HepG2 (cell line): Measurements from ENCODE around the gene PRKAR2A. TPM values are rescaled to one million over a fixed set of nuclear protein-coding genes. Genes with fewer than 3 reads are reported as not detected.

ENCODE experiments used
- ESRRA ChIP-seq: sonication (generic); formaldehyde crosslinking; IDR thresholded peaks from 2 replicates; pipeline ENCODE4 v1.5.1; 2020; ENCODE audit warnings: mild to moderate bottlenecking, low read depth, missing genetic modification reagents
- FOXO1 ChIP-seq: sonication (generic); formaldehyde crosslinking; IDR thresholded peaks from 2 replicates; pipeline ENCODE4 v1.4.0; 2020; ENCODE audit warnings: missing genetic modification reagents
- GATAD2A ChIP-seq: IDR thresholded peaks from 2 replicates; pipeline ENCODE4 v1.6.1; 2016
- HNRNPH1 ChIP-seq: fragments of 200-400 bp; formaldehyde crosslinking; optimal IDR thresholded peaks from 2 replicates; pipeline ENCODE3; 2017; ENCODE audit warnings: mild to moderate bottlenecking, low read depth, low read length
- IRF2 ChIP-seq: IDR thresholded peaks from 2 replicates; pipeline ENCODE4 v1.6.1; 2018; ENCODE audit warnings: missing genetic modification reagents, missing compliant biosample characterization
- ISX ChIP-seq: sonication (generic); formaldehyde crosslinking; conservative IDR thresholded peaks from 2 replicates; pipeline ENCODE4 v1.5.0; 2020; ENCODE audit warnings: missing genetic modification reagents
- LCORL ChIP-seq, 2 experiments: fragments of 450-650 bp in 1 of 2; sonication (generic) in 1 of 2; formaldehyde crosslinking in 1 of 2; IDR thresholded peaks; 2 replicates each; pipeline versions ENCODE4 v1.5.0 to v1.6.1; 2017 to 2020; ENCODE audit warnings: antibody characterized with exemption in 1 of 2, missing genetic modification reagents in 1 of 2
- NAIF1 ChIP-seq: sonication (generic); formaldehyde crosslinking; IDR thresholded peaks from 2 replicates; pipeline ENCODE4 v1.5.0; 2020; ENCODE audit warnings: mild to moderate bottlenecking, missing genetic modification reagents, borderline replicate concordance
- NFIB ChIP-seq: sonication (generic); formaldehyde crosslinking; IDR thresholded peaks from 2 replicates; pipeline ENCODE4 v1.9.0; 2021; ENCODE audit warnings: missing genetic modification reagents, mild to moderate bottlenecking, borderline replicate concordance
- RARA ChIP-seq: IDR thresholded peaks from 2 replicates; pipeline ENCODE4 v1.6.1; 2016; ENCODE audit warnings: missing genetic modification reagents, missing compliant biosample characterization
- RARG ChIP-seq: sonication (generic); formaldehyde crosslinking; IDR thresholded peaks from 2 replicates; pipeline ENCODE4 v1.4.0; 2020; ENCODE audit warnings: low read depth, mild to moderate bottlenecking, missing genetic modification reagents
- XRCC5 ChIP-seq: fragments of 200-400 bp; formaldehyde crosslinking; optimal IDR thresholded peaks from 2 replicates; pipeline ENCODE3; 2017; ENCODE audit warnings: mild to moderate bottlenecking, low read length
- ZFP36L1 ChIP-seq: sonication (generic); formaldehyde crosslinking; IDR thresholded peaks from 2 replicates; pipeline ENCODE4 v1.8.0; 2022; ENCODE audit warnings: mild to moderate bottlenecking, missing genetic modification reagents, moderate library complexity
- ZFY ChIP-seq: sonication (generic); formaldehyde crosslinking; IDR thresholded peaks from 2 replicates; pipeline ENCODE4 v1.4.0; 2020; ENCODE audit warnings: missing genetic modification reagents
- ZNF160 ChIP-seq: sonication (generic); formaldehyde crosslinking; IDR thresholded peaks from 2 replicates; pipeline ENCODE4 v1.8.0; 2022; ENCODE audit warnings: mild to moderate bottlenecking, inconsistent platforms, missing genetic modification reagents
- ZNF260 ChIP-seq: sonication (generic); formaldehyde crosslinking; IDR thresholded peaks from 2 replicates; pipeline ENCODE4 v1.4.0; 2020; ENCODE audit warnings: missing genetic modification reagents, low read depth, mild to moderate bottlenecking, borderline replicate concordance
- ZNF768 ChIP-seq: sonication (generic); formaldehyde crosslinking; IDR thresholded peaks from 2 replicates; pipeline ENCODE4 v1.4.0; 2020; ENCODE audit warnings: missing genetic modification reagents
- polyA plus RNA-seq, 8 experiments: library from polyadenylated mRNA; depleted of rRNA in 3 of 8; stranded (reverse) in 7 of 8; unstranded in 1 of 8; fragments of >200 nt; fragmentation: Illumina TruSeq in 4 of 8; extraction: Trizol in 4 of 8; gene quantifications; 2 replicates each; pipeline versions ENCODE4 v1.2.1 to v1.2.3, GENCODE V29; 2011 to 2016; ENCODE audit warnings: low read depth in 4 of 8, missing spikeins in 1 of 8, mixed read lengths in 1 of 8; ENCODE audit not compliant: insufficient read depth in 1 of 8
- total RNA-seq, 5 experiments: library from RNA; depleted of rRNA; stranded (reverse); fragments of >200 nt; fragmentation: Illumina TruSeq; extraction: Trizol; gene quantifications; 2 replicates each; pipeline ENCODE4 v1.2.3, GENCODE V29; 2016; ENCODE audit warnings: low read depth in 1 of 5
- TF ChIP-seq, protein P1 (sequence below): sonication (generic); formaldehyde crosslinking; IDR thresholded peaks from 2 replicates; pipeline ENCODE4 v1.4.0; 2020; ENCODE audit warnings: missing genetic modification reagents, mild to moderate bottlenecking, borderline replicate concordance
- TF ChIP-seq, protein P2 (sequence below): sonication (generic); formaldehyde crosslinking; IDR thresholded peaks from 2 replicates; pipeline ENCODE4 v1.4.0; 2020; ENCODE audit warnings: low read depth, missing genetic modification reagents
- TF ChIP-seq, protein P3 (sequence below): sonication (generic); formaldehyde crosslinking; IDR thresholded peaks from 2 replicates; pipeline ENCODE4 v1.4.0; 2020; ENCODE audit warnings: missing genetic modification reagents, mild to moderate bottlenecking, borderline replicate concordance

PRKAR2A gene
- total and polyA plus RNA-seq, 2 of the 13 experiments (the other 11 are each of a cell fraction or from before 2014, with no cell fraction given) = 11.8 to 29.2 TPM

DNA sequence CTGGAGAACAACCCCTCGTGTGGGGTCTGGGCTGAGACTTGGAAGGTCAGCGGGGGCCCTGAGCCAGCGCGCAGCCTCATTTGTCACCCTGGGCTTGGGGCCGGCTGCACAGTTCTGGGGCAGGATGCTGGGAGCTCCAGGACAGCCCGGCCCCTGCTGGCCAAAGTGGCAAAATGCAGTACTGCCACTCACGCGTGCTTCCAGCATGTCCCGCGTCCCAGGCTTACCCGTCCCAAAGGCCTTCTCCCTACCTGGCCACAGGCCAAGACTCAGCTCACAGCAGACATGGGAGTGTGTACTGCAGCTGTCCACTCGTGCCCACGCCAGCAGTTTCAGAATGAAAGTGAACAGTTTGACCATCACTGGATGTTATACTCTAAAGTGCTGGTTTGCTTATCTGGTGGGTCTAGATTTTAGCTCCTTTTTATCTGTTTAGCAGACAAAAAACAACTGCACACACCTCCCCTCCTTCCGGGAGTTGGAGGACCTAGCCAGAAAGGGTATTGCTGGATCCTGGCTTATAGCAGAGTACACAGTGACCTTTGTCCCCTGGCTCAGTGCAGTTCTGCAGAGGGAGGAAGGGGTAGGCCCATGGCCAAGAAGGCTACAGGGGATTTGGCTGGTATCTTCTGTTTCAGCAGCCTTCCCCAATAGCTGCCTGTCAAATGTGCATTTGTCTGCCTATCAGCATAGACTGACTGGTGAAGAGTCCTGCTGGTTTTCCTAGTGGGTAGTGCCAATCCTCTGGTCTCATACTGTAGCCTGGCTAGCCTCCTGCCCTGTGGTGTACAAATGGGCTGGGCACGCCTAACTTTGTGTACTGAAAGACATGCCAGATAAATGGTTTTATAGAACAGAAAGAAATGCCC lies 107.5 kb downstream of the PRKAR2A start (continued):
- TF ChIP-seq IRF2 (CRISPR knock-in tag) = 0 out of 2 replicates have a peak, but pooled peaks have one; percentile 61
- TF ChIP-seq, protein P1, sequence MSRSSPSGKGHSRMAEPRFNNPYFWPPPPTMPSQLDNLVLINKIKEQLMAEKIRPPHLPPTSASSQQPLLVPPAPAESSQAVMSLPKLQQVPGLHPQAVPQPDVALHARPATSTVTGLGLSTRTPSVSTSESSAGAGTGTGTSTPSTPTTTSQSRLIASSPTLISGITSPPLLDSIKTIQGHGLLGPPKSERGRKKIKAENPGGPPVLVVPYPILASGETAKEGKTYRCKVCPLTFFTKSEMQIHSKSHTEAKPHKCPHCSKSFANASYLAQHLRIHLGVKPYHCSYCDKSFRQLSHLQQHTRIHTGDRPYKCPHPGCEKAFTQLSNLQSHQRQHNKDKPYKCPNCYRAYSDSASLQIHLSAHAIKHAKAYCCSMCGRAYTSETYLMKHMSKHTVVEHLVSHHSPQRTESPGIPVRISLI (CRISPR knock-in tag) = peak; percentile 83; the same call in 1 of the 2 replicates
- TF ChIP-seq ISX (CRISPR knock-in tag) = no peak
- TF ChIP-seq ZNF260 = no peak
- 0 out of 2 replicates have a peak, but pooled peaks have one; percentile 34 for TF ChIP-seq ZNF160
- TF ChIP-seq RARG (CRISPR knock-in tag) = no peak
- peak; percentile 78 for TF ChIP-seq ZFY (CRISPR knock-in tag)
- no peak for TF ChIP-seq NAIF1 (CRISPR knock-in tag)
- peak; percentile 58; the same call in 1 of the 2 replicates for TF ChIP-seq ZNF768 (CRISPR knock-in tag)
- peak; percentile 92 for TF ChIP-seq ZFP36L1 (CRISPR knock-in tag)
- TF ChIP-seq FOXO1 (CRISPR knock-in tag) = peak; percentile 4; the same call in 1 of the 2 replicates
- TF ChIP-seq ESRRA = peak; percentile 61; the same call in 1 of the 2 replicates
- TF ChIP-seq LCORL (IDR thresholded peaks at IDR 0.05) = 0 out of 2 replicates have a peak, but pooled peaks have one; percentile 36
- peak; percentile 92 for TF ChIP-seq LCORL (CRISPR knock-in tag; IDR thresholded peaks at IDR 0.05)
- TF ChIP-seq, protein P2, sequence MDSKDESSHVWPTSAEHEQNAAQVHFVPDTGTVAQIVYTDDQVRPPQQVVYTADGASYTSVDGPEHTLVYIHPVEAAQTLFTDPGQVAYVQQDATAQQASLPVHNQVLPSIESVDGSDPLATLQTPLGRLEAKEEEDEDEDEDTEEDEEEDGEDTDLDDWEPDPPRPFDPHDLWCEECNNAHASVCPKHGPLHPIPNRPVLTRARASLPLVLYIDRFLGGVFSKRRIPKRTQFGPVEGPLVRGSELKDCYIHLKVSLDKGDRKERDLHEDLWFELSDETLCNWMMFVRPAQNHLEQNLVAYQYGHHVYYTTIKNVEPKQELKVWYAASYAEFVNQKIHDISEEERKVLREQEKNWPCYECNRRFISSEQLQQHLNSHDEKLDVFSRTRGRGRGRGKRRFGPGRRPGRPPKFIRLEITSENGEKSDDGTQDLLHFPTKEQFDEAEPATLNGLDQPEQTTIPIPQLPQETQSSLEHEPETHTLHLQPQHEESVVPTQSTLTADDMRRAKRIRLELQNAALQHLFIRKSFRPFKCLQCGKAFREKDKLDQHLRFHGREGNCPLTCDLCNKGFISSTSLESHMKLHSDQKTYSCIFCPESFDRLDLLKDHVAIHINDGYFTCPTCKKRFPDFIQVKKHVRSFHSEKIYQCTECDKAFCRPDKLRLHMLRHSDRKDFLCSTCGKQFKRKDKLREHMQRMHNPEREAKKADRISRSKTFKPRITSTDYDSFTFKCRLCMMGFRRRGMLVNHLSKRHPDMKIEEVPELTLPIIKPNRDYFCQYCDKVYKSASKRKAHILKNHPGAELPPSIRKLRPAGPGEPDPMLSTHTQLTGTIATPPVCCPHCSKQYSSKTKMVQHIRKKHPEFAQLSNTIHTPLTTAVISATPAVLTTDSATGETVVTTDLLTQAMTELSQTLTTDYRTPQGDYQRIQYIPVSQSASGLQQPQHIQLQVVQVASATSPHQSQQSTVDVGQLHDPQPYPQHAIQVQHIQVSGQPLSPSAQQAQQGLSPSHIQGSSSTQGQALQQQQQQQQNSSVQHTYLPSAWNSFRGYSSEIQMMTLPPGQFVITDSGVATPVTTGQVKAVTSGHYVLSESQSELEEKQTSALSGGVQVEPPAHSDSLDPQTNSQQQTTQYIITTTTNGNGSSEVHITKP (CRISPR knock-in tag) = peak; percentile 66; the same call in 1 of the 2 replicates
- peak; percentile 49 for TF ChIP-seq XRCC5
- no peak for TF ChIP-seq HNRNPH1
- TF ChIP-seq, protein P3, sequence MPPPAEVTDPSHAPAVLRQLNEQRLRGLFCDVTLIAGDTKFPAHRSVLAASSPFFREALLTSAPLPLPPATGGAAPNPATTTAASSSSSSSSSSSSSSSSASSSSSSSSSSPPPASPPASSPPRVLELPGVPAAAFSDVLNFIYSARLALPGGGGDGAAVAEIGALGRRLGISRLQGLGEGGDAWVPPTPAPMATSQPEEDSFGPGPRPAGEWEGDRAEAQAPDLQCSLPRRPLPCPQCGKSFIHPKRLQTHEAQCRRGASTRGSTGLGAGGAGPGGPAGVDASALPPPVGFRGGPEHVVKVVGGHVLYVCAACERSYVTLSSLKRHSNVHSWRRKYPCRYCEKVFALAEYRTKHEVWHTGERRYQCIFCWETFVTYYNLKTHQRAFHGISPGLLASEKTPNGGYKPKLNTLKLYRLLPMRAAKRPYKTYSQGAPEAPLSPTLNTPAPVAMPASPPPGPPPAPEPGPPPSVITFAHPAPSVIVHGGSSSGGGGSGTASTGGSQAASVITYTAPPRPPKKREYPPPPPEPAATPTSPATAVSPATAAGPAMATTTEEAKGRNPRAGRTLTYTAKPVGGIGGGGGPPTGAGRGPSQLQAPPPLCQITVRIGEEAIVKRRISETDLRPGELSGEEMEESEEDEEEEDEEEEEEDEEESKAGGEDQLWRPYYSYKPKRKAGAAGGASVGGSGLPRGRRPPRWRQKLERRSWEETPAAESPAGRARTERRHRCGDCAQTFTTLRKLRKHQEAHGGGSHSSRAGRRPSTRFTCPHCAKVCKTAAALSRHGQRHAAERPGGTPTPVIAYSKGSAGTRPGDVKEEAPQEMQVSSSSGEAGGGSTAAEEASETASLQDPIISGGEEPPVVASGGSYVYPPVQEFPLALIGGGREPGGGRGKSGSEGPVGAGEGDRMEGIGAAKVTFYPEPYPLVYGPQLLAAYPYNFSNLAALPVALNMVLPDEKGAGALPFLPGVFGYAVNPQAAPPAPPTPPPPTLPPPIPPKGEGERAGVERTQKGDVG (CRISPR knock-in tag) = peak; percentile 76
- TF ChIP-seq GATAD2A = peak; percentile 74; the same call in 1 of the 2 replicates
- TF ChIP-seq NFIB = 0 out of 2 replicates have a peak, but pooled peaks have one; percentile 81
- TF ChIP-seq RARA (CRISPR knock-in tag) = no peak
